ENCODE data around the gene AMIGO3.

DNA sequence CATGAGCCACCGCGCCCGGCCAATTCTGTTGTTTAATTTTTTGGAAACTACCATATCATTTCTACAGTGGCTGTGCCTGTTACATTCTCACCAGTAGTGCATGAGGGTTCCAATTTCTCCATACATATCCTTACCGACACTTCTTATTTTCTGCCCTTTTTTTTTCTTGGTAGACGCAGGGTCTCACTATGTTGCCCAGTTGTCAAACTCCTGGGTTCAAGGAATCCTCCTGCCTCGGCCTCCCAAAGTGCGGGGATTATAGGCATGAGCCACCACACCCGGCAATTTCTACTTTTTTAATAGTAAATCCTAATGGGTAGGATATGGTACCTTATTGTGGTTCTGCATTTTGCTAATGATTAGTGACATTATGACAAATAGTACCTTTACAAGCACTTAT, 9.6 kb downstream of the AMIGO3 start:
- no peak for TF ChIP-seq EZH2phosphoT487 (IDR thresholded peaks at IDR 0.05; ENCODE audit: insufficient read depth, low read depth)
- no peak for TF ChIP-seq EZH2 (IDR thresholded peaks at IDR 0.05; ENCODE audit: insufficient read depth, poor library complexity, severe bottlenecking)

Data from GM23248 (cell line).